ENCODE measurements around the gene UTY. TPM values are rescaled to one million over a fixed set of nuclear protein-coding genes. Genes with fewer than 3 reads are reported as not detected.

UTY gene
- total RNA-seq, 1 donor from 2014 or later, result not detected

DNA sequence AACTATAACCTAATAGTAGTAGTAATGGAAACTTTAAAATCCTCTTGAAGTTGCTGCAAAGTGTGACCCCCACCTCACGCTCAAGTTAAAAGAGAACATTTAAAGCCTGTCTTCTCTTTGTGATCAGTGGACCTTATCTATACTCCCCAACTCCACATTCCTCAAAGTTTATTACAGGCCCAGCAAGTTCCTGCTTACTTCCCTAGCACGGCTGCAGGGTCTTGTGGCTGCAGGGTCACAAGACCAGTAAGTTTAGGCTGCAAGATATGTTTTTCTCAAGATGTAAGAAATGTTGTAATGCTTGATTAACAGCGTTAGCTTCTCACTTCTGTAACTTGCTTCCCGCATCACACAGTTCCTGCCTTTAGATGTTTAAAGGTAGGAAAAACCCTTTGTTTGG lies 141.1 kb downstream of the UTY start:
- Mint-ChIP-seq H3K9me3 (ENCODE audit: low read depth) (no peaks in the 10 kb centered on the region), H3K27me3 (no peaks in the 10 kb centered on the region), H3K27ac (no peak overlapping the region), H3K36me3 (ENCODE audit: insufficient read depth) (no peaks in the 10 kb centered on the region), H3K4me1 (ENCODE audit: low read depth) (no peaks in the 10 kb centered on the region), H3K4me3 (ENCODE audit: low read depth) (no peak overlapping the region)
- no peak for DNase-seq (ENCODE audit: low spot score, unreplicated experiment)
- TF ChIP-seq, protein P1, sequence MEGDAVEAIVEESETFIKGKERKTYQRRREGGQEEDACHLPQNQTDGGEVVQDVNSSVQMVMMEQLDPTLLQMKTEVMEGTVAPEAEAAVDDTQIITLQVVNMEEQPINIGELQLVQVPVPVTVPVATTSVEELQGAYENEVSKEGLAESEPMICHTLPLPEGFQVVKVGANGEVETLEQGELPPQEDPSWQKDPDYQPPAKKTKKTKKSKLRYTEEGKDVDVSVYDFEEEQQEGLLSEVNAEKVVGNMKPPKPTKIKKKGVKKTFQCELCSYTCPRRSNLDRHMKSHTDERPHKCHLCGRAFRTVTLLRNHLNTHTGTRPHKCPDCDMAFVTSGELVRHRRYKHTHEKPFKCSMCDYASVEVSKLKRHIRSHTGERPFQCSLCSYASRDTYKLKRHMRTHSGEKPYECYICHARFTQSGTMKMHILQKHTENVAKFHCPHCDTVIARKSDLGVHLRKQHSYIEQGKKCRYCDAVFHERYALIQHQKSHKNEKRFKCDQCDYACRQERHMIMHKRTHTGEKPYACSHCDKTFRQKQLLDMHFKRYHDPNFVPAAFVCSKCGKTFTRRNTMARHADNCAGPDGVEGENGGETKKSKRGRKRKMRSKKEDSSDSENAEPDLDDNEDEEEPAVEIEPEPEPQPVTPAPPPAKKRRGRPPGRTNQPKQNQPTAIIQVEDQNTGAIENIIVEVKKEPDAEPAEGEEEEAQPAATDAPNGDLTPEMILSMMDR (IDR thresholded peaks at IDR 0.05; ENCODE audit: unreplicated experiment), result no peak

DNA sequence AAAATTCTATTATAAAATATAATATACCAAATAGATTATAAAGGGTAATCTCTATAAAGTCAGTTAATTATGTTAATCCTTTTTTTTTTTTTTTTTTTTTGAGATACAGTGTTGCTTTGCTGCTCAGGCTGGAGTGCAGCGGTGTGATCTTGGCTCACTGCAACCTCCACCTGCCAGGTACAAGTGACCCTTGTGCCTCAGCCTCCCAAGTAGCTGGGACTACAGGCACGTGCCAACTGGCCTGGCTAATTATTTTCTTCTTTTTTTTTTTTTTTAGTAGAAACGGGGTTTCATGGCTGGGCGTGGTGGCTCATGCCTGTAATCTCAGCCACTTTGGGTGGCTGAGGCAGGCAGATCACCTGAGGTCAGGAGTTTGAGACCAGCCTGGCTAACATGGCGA lies 141.9 kb downstream of the UTY start:
- Mint-ChIP-seq H3K9me3 (ENCODE audit: low read depth) (no peaks in the 10 kb centered on the region), H3K4me1 (ENCODE audit: low read depth) (no peaks in the 10 kb centered on the region), H3K27me3 (no peaks in the 10 kb centered on the region), H3K27ac (no peak overlapping the region), H3K4me3 (ENCODE audit: low read depth) (no peak overlapping the region), H3K36me3 (ENCODE audit: insufficient read depth) (no peaks in the 10 kb centered on the region)
- no peak for DNase-seq (ENCODE audit: low spot score, unreplicated experiment)
- TF ChIP-seq, protein P1 (IDR thresholded peaks at IDR 0.05; ENCODE audit: unreplicated experiment), result no peak

DNA sequence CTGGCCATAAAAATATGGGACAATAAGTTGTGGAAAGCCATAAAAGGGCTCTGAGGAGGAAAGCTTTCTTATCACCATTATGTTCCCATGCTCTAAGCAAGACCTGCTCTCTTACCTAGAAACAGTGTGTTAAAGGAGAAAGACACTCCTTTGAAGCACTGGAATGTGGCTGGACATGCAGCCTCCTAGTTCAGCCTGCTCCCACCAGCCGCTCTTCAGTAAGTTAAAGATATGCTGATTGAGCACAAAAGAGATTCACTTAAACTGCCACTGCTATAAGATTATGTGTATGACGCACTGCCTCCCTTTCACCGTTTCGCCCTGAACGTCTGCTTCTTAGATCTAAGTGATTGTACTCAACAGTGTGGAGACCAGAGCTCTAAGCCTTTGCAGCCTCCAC lies 146.0 kb downstream of the UTY start:
- Mint-ChIP-seq H3K36me3 (ENCODE audit: insufficient read depth) (no peaks in the 10 kb centered on the region), H3K4me1 (ENCODE audit: low read depth) (no peaks in the 10 kb centered on the region), H3K4me3 (ENCODE audit: low read depth) (no peak overlapping the region), H3K27ac (no peak overlapping the region), H3K27me3 (no peaks in the 10 kb centered on the region), H3K9me3 (ENCODE audit: low read depth) (no peaks in the 10 kb centered on the region)
- TF ChIP-seq, protein P1 (IDR thresholded peaks at IDR 0.05; ENCODE audit: unreplicated experiment), result no peak
- DNase-seq (ENCODE audit: low spot score, unreplicated experiment), result no peak

DNA sequence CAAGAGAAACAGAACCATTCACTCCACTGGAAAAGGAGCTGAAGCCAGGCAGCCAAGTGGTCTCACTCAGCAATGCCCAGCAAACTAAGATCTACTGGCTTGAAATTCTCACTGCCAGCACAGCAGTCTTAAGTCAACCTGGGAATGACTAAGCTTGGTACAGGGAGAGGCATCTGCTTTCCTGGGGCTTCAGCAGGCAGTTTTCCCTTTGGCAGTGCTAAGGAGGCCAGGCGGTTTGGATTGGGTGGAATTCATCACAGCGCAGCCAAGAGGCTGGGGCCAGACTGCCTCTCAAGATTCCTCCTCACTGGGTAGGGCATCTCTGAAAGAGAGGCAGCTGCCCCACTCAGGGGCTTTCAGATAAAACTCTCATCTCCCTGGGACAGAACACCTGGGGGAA lies 149.2 kb downstream of the UTY start:
- Mint-ChIP-seq H3K27ac (no peak overlapping the region), H3K4me3 (ENCODE audit: low read depth) (no peak overlapping the region), H3K9me3 (ENCODE audit: low read depth) (no peaks in the 10 kb centered on the region), H3K4me1 (ENCODE audit: low read depth) (no peaks in the 10 kb centered on the region), H3K36me3 (ENCODE audit: insufficient read depth) (no peaks in the 10 kb centered on the region), H3K27me3 (no peaks in the 10 kb centered on the region)
- TF ChIP-seq, protein P1 (IDR thresholded peaks at IDR 0.05; ENCODE audit: unreplicated experiment), result no peak
- DNase-seq (ENCODE audit: low spot score, unreplicated experiment), result no peak

DNA sequence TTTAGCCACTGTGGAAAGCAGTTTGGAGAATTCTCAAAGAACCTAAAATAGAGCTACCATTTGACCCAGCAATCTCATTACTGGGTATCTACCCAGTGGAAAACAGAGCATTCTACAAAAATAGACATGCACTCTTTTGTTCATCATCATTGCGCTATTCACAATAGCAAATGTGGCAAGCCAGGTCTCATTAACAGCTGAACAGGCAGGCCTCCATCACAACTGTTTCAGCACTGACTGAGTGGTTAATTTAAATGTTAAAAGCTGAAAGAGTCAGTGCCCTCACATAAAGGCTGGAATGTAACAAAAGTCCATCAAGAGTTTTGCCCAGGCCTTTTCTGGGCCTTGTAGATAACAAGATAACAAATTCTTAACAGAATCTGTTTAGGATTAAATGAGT lies 166.9 kb downstream of the UTY start:
- Mint-ChIP-seq H3K4me1 (ENCODE audit: low read depth) (no peaks in the 10 kb centered on the region), H3K4me3 (ENCODE audit: low read depth) (no peak overlapping the region), H3K36me3 (ENCODE audit: insufficient read depth) (no peaks in the 10 kb centered on the region), H3K27ac (no peak overlapping the region), H3K9me3 (ENCODE audit: low read depth) (no peaks in the 10 kb centered on the region), H3K27me3 (no peaks in the 10 kb centered on the region)
- TF ChIP-seq, protein P1 (IDR thresholded peaks at IDR 0.05; ENCODE audit: unreplicated experiment), result no peak
- DNase-seq (ENCODE audit: low spot score, unreplicated experiment), result no peak
